NCI-H446 treated with DMSO at 0.1 percent for 48 hours (cell line): Measurements from ENCODE around the gene CNIH3.

ENCODE experiments used
- DNase-seq: peaks from one replicate; lab custom pipeline; 2025; lab: John Stamatoyannopoulos, UW

CNIH3 gene

GRCh38 chr1:224721000-224721399, 104.9 kb downstream of the CNIH3 start:
- DNase-seq, result no peak

- DNase-seq, result no peak
These were observed 106.7 kb downstream of the CNIH3 start for GRCh38 chr1:224722838-224723237.

GRCh38 chr1:224724566-224724965, 108.4 kb downstream of the CNIH3 start:
- no peak for DNase-seq

GRCh38 chr1:224726441-224727182, 110.5 kb downstream of the CNIH3 start:
- DNase-seq, result no peak

- DNase-seq, result no peak
These were observed 111.5 kb downstream of the CNIH3 start for GRCh38 chr1:224727351-224728289.

- DNase-seq, result no peak
These were observed 114.4 kb downstream of the CNIH3 start for GRCh38 chr1:224730540-224730939.

GRCh38 chr1:224730965-224731364, 114.8 kb downstream of the CNIH3 start:
- DNase-seq, result no peak

- DNase-seq, result no peak
These were observed 115.5 kb downstream of the CNIH3 start for GRCh38 chr1:224731633-224732032.

- no peak for DNase-seq
These were observed 116.4 kb downstream of the CNIH3 start for GRCh38 chr1:224732377-224733026.

- no peak for DNase-seq
These were observed 117.2 kb downstream of the CNIH3 start for GRCh38 chr1:224733027-224733911.

- DNase-seq, result no peak
These were observed 118.3 kb downstream of the CNIH3 start for GRCh38 chr1:224734261-224734935.

- no peak for DNase-seq
These were observed 119.0 kb downstream of the CNIH3 start for GRCh38 chr1:224735159-224735558.

- no peak for DNase-seq
These were observed 120.7 kb downstream of the CNIH3 start for GRCh38 chr1:224736619-224737352.

GRCh38 chr1:224737353-224737727, 121.2 kb downstream of the CNIH3 start:
- no peak for DNase-seq

GRCh38 chr1:224739303-224739996, 123.3 kb downstream of the CNIH3 start:
- no peak for DNase-seq

GRCh38 chr1:224739997-224740684, 124.0 kb downstream of the CNIH3 start:
- no peak for DNase-seq

GRCh38 chr1:224740685-224741052, 124.6 kb downstream of the CNIH3 start:
- DNase-seq, result no peak

GRCh38 chr1:224742349-224742748, 126.2 kb downstream of the CNIH3 start:
- DNase-seq, result no peak

GRCh38 chr1:224743608-224744164, 127.6 kb downstream of the CNIH3 start:
- no peak for DNase-seq
